IMR-90 (cell line): ENCODE results near the gene POLRMT.

Experiments used
- BHLHE40 ChIP-seq: fragments of 150-350 bp; IDR thresholded peaks from 2 replicates; pipeline ENCODE4 v1.6.1; 2016; ENCODE audit warnings: mild to moderate bottlenecking, low read depth, low read length
- CEBPB ChIP-seq: IDR thresholded peaks from 2 replicates; pipeline ENCODE4 v1.6.1; 2012; ENCODE audit warnings: low read depth, low read length, improper control_type of control experiment
- CHD1 ChIP-seq: IDR thresholded peaks from 2 replicates; pipeline ENCODE4 v1.6.1; 2012; ENCODE audit warnings: low read depth, low read length, improper control_type of control experiment
- CTCF ChIP-seq: conservative IDR thresholded peaks from 2 replicates; pipeline ENCODE4 v1.5.1; 2012; ENCODE audit warnings: mild to moderate bottlenecking, low read depth, low read length, improper control_type of control experiment
- ELK1 ChIP-seq: fragments of 150-350 bp; IDR thresholded peaks from 2 replicates; pipeline ENCODE4 v1.6.1; 2016; ENCODE audit warnings: low read depth, mild to moderate bottlenecking, low read length, moderate library complexity, borderline replicate concordance
- MAZ ChIP-seq: IDR thresholded peaks from 2 replicates; pipeline ENCODE4 v1.6.1; 2012; ENCODE audit warnings: low read depth, mild to moderate bottlenecking, low read length, improper control_type of control experiment, moderate library complexity, borderline replicate concordance
- NFE2L2 ChIP-seq: fragments of 150-350 bp; IDR thresholded peaks from 2 replicates; pipeline ENCODE4 v1.6.1; 2016; ENCODE audit warnings: low read depth, mild to moderate bottlenecking, low read length
- POLR2A ChIP-seq: IDR thresholded peaks from 2 replicates; pipeline ENCODE4 v1.6.1; 2012; ENCODE audit warnings: mild to moderate bottlenecking, low read depth, low read length
- RAD21 ChIP-seq: IDR thresholded peaks from 2 replicates; pipeline ENCODE4 v1.6.1; 2012; ENCODE audit warnings: low read length, improper control_type of control experiment
- RFX5 ChIP-seq: IDR thresholded peaks from 2 replicates; pipeline ENCODE4 v1.8.0; 2012; ENCODE audit warnings: low read depth, mild to moderate bottlenecking, low read length, moderate library complexity
- USF2 ChIP-seq: fragments of 150-350 bp; IDR thresholded peaks from 2 replicates; pipeline ENCODE4 v1.6.1; 2017; ENCODE audit warnings: mild to moderate bottlenecking, antibody characterized with exemption, low read length, low read depth

- TF ChIP-seq CTCF (no peak), POLR2A (no peak), USF2 (no peak), RFX5 (no peak), NFE2L2 (no peak), BHLHE40 (no peak), ELK1 (no peak), CEBPB (no peak), RAD21 (no peak), CHD1 (no peak), MAZ (no peak)
These were observed 25.8 kb downstream of the POLRMT start for GRCh38 chr19:607301-608154.
